HepG2 (cell line): Measurements from ENCODE around the gene TRIM28. TPM values are rescaled to one million over a fixed set of nuclear protein-coding genes. Genes with fewer than 3 reads are reported as not detected.
A peak's percentile ranks its signal among the peaks of the same experiment; 100 is the strongest.

Experiments used
- E2F5 ChIP-seq: sonication (generic); formaldehyde crosslinking; conservative IDR thresholded peaks from 2 replicates; pipeline ENCODE4 v1.4.0; 2020; ENCODE audit warnings: missing genetic modification reagents
- MTERF4 ChIP-seq: sonication (generic); formaldehyde crosslinking; IDR thresholded peaks from 2 replicates; pipeline ENCODE4 v1.8.0; 2023; ENCODE audit warnings: mild to moderate bottlenecking, missing genetic modification reagents
- NFYC ChIP-seq: IDR thresholded peaks from 2 replicates; pipeline ENCODE4 v1.6.1; 2016; ENCODE audit warnings: missing genetic modification reagents, missing compliant biosample characterization
- NPAS2 ChIP-seq: sonication (generic); formaldehyde crosslinking; IDR thresholded peaks from 2 replicates; pipeline ENCODE4 v1.8.0; 2022; ENCODE audit warnings: mild to moderate bottlenecking, missing genetic modification reagents, borderline replicate concordance
- THAP9 ChIP-seq: sonication (generic); formaldehyde crosslinking; IDR thresholded peaks from 2 replicates; pipeline ENCODE4; 2020; ENCODE audit warnings: missing genetic modification reagents, mild to moderate bottlenecking, borderline replicate concordance
- YEATS4 ChIP-seq: sonication (generic); formaldehyde crosslinking; IDR thresholded peaks from 2 replicates; pipeline ENCODE4 v1.4.0; 2020; ENCODE audit warnings: missing genetic modification reagents, borderline replicate concordance
- ZNF24 ChIP-seq: fragments of 450-650 bp; IDR thresholded peaks from 2 replicates; pipeline ENCODE4 v1.6.1; 2017; ENCODE audit warnings: antibody characterized with exemption, mild to moderate bottlenecking
- ZNF761 ChIP-seq: sonication (generic); formaldehyde crosslinking; conservative IDR thresholded peaks from 2 replicates; pipeline ENCODE4 v1.4.0; 2020; ENCODE audit warnings: mild to moderate bottlenecking, missing genetic modification reagents
- polyA plus RNA-seq, 8 experiments: library from polyadenylated mRNA; depleted of rRNA in 3 of 8; stranded (reverse) in 7 of 8; unstranded in 1 of 8; fragments of >200 nt; fragmentation: Illumina TruSeq in 4 of 8; extraction: Trizol in 4 of 8; gene quantifications; 2 replicates each; pipeline versions ENCODE4 v1.2.1 to v1.2.3, GENCODE V29; 2011 to 2016; ENCODE audit warnings: low read depth in 4 of 8, missing spikeins in 1 of 8, mixed read lengths in 1 of 8; ENCODE audit not compliant: insufficient read depth in 1 of 8
- total RNA-seq, 5 experiments: library from RNA; depleted of rRNA; stranded (reverse); fragments of >200 nt; fragmentation: Illumina TruSeq; extraction: Trizol; gene quantifications; 2 replicates each; pipeline ENCODE4 v1.2.3, GENCODE V29; 2016; ENCODE audit warnings: low read depth in 1 of 5
- TF ChIP-seq, protein P1 (sequence below): sonication (generic); formaldehyde crosslinking; IDR thresholded peaks from 2 replicates; pipeline ENCODE4 v1.4.0; 2020; ENCODE audit warnings: low read depth, mild to moderate bottlenecking, missing genetic modification reagents
- TF ChIP-seq, protein P2 (sequence below): sonication (generic); formaldehyde crosslinking; IDR thresholded peaks from 2 replicates; pipeline ENCODE4 v1.4.0; 2020; ENCODE audit warnings: missing genetic modification reagents, mild to moderate bottlenecking, borderline replicate concordance
- TF ChIP-seq, protein P3 (sequence below): sonication (generic); formaldehyde crosslinking; IDR thresholded peaks from 2 replicates; pipeline ENCODE4 v1.8.0; 2022; ENCODE audit warnings: missing genetic modification reagents, mild to moderate bottlenecking, moderate library complexity, borderline replicate concordance
- TF ChIP-seq, protein P4 (sequence below): sonication (generic); formaldehyde crosslinking; IDR thresholded peaks from 2 replicates; pipeline ENCODE4 v1.5.0; 2020; ENCODE audit warnings: missing genetic modification reagents, mild to moderate bottlenecking, borderline replicate concordance

TRIM28 gene
- total and polyA plus RNA-seq, 2 of the 13 experiments (the other 11 are each of a cell fraction or from before 2014, with no cell fraction given) = 361 to 439 TPM

- TF ChIP-seq, protein P1, sequence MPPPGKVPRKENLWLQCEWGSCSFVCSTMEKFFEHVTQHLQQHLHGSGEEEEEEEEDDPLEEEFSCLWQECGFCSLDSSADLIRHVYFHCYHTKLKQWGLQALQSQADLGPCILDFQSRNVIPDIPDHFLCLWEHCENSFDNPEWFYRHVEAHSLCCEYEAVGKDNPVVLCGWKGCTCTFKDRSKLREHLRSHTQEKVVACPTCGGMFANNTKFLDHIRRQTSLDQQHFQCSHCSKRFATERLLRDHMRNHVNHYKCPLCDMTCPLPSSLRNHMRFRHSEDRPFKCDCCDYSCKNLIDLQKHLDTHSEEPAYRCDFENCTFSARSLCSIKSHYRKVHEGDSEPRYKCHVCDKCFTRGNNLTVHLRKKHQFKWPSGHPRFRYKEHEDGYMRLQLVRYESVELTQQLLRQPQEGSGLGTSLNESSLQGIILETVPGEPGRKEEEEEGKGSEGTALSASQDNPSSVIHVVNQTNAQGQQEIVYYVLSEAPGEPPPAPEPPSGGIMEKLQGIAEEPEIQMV (CRISPR knock-in tag) = no peak
- 0 out of 2 replicates have a peak, but pooled peaks have one; percentile 22 for TF ChIP-seq ZNF24
- TF ChIP-seq, protein P2, sequence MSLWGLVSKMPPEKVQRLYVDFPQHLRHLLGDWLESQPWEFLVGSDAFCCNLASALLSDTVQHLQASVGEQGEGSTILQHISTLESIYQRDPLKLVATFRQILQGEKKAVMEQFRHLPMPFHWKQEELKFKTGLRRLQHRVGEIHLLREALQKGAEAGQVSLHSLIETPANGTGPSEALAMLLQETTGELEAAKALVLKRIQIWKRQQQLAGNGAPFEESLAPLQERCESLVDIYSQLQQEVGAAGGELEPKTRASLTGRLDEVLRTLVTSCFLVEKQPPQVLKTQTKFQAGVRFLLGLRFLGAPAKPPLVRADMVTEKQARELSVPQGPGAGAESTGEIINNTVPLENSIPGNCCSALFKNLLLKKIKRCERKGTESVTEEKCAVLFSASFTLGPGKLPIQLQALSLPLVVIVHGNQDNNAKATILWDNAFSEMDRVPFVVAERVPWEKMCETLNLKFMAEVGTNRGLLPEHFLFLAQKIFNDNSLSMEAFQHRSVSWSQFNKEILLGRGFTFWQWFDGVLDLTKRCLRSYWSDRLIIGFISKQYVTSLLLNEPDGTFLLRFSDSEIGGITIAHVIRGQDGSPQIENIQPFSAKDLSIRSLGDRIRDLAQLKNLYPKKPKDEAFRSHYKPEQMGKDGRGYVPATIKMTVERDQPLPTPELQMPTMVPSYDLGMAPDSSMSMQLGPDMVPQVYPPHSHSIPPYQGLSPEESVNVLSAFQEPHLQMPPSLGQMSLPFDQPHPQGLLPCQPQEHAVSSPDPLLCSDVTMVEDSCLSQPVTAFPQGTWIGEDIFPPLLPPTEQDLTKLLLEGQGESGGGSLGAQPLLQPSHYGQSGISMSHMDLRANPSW (CRISPR knock-in tag) = no peak
- TF ChIP-seq, protein P3, sequence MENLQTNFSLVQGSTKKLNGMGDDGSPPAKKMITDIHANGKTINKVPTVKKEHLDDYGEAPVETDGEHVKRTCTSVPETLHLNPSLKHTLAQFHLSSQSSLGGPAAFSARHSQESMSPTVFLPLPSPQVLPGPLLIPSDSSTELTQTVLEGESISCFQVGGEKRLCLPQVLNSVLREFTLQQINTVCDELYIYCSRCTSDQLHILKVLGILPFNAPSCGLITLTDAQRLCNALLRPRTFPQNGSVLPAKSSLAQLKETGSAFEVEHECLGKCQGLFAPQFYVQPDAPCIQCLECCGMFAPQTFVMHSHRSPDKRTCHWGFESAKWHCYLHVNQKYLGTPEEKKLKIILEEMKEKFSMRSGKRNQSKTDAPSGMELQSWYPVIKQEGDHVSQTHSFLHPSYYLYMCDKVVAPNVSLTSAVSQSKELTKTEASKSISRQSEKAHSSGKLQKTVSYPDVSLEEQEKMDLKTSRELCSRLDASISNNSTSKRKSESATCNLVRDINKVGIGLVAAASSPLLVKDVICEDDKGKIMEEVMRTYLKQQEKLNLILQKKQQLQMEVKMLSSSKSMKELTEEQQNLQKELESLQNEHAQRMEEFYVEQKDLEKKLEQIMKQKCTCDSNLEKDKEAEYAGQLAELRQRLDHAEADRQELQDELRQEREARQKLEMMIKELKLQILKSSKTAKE (CRISPR knock-in tag) = peak; percentile 39; the same call in 1 of the 2 replicates
- peak; percentile 86 for TF ChIP-seq NFYC (CRISPR knock-in tag)
- no peak for TF ChIP-seq MTERF4 (CRISPR knock-in tag)
- TF ChIP-seq E2F5 (CRISPR knock-in tag) = peak; percentile 28; the same call in 1 of the 2 replicates
- TF ChIP-seq ZNF761 = peak; percentile 92; the same call in 1 of the 2 replicates
- no peak for TF ChIP-seq NPAS2 (CRISPR knock-in tag)
- TF ChIP-seq THAP9 (CRISPR knock-in tag) = peak; percentile 86
- TF ChIP-seq, protein P4, sequence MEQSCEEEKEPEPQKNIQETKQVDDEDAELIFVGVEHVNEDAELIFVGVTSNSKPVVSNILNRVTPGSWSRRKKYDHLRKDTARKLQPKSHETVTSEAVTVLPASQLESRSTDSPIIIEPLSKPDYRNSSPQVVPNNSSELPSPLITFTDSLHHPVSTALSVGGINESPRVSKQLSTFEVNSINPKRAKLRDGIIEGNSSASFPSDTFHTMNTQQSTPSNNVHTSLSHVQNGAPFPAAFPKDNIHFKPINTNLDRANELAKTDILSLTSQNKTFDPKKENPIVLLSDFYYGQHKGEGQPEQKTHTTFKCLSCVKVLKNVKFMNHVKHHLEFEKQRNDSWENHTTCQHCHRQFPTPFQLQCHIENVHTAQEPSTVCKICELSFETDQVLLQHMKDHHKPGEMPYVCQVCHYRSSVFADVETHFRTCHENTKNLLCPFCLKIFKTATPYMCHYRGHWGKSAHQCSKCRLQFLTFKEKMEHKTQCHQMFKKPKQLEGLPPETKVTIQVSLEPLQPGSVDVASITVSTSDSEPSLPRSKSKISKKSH (CRISPR knock-in tag) = peak; percentile 96
- TF ChIP-seq YEATS4 (CRISPR knock-in tag) = no peak; the same call in 1 of the 2 replicates
Observed at GRCh38 chr19:58559275-58560006, 15.6 kb downstream of the TRIM28 start (continued).
